Measurements from ENCODE around the gene FOXO6. TPM values are rescaled to one million over a fixed set of nuclear protein-coding genes. Genes with fewer than 3 reads are reported as not detected.

FOXO6 gene
- total and polyA plus RNA-seq, 2 of the 13 experiments (the other 11 are each of a cell fraction or from before 2014, with no cell fraction given), result 0.13 TPM; not detected in 1

DNA sequence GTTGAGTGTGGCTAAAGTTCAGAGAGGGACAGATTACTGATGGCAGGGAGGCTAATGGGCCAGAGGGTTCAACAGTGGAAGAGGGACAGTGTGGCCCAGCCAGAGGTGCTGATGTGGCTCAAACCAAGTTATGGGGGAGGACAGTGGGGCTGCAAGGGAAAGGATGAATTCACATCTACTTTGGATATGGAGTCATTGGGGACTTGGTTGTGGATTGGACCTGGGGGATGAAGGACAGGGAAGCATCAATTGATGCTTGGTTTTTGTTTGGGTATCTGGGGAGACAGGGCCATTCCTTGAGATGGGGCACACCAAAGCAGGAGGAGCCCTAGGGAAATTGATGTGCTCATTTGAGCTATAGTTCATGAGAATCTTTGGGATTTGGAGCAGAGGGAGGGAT, 23.3 kb downstream of the FOXO6 start:
- POLR2A ChIA-PET, result no interaction called here
- no peaks in the 10 kb centered on the region for H3K4me1 ChIP-seq (ENCODE audit: insufficient read depth, low read length)
- ATAC-seq (no peak), FAIRE-seq (no peak), DNase-seq (ENCODE audit: low spot score) (no peak)
- no peak for TF ChIP-seq ZFX (CRISPR knock-in tag; IDR thresholded peaks at IDR 0.05; ENCODE audit: low read depth)
- TF ChIP-seq RFX5 (IDR thresholded peaks at IDR 0.05; ENCODE audit: low read depth, low read length), result no peak
- no peak for TF ChIP-seq FOXO1 (CRISPR knock-in tag; IDR thresholded peaks at IDR 0.05)
- no peak for TF ChIP-seq POLR2AphosphoS2 (IDR thresholded peaks at IDR 0.05; ENCODE audit: low read depth, low read length)
- TF ChIP-seq, protein P1, sequence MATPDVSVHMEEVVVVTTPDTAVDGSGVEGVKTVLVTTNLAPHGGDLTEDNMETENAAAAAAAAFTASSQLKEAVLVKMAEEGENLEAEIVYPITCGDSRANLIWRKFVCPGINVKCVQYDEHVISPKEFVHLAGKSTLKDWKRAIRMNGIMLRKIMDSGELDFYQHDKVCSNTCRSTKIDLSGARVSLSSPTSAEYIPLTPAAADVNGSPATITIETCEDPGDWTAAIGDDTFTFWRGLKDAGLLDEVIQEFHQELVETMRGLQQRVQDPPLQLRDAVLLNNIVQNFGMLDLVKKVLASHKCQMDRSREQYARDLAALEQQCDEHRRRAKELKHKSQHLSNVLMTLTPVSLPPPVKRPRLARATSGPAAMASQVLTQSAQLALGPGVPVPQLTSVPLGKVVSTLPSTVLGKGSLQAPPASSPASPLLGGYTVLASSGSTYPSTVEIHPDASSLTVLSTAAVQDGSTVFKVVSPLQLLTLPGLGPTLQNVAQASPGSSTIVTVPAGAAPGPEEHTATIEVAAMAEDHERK (CRISPR knock-in tag; IDR thresholded peaks at IDR 0.05; ENCODE audit: low read depth), result no peak
- TF ChIP-seq ZNF556 (CRISPR knock-in tag; IDR thresholded peaks at IDR 0.05; ENCODE audit: borderline replicate concordance), result no peak
- TF ChIP-seq NCOA1 (CRISPR knock-in tag; IDR thresholded peaks at IDR 0.05), result no peak
- TF ChIP-seq DNMT3B (CRISPR knock-in tag; conservative IDR thresholded peaks at IDR 0.05), result no peak
- TF ChIP-seq, protein P2, sequence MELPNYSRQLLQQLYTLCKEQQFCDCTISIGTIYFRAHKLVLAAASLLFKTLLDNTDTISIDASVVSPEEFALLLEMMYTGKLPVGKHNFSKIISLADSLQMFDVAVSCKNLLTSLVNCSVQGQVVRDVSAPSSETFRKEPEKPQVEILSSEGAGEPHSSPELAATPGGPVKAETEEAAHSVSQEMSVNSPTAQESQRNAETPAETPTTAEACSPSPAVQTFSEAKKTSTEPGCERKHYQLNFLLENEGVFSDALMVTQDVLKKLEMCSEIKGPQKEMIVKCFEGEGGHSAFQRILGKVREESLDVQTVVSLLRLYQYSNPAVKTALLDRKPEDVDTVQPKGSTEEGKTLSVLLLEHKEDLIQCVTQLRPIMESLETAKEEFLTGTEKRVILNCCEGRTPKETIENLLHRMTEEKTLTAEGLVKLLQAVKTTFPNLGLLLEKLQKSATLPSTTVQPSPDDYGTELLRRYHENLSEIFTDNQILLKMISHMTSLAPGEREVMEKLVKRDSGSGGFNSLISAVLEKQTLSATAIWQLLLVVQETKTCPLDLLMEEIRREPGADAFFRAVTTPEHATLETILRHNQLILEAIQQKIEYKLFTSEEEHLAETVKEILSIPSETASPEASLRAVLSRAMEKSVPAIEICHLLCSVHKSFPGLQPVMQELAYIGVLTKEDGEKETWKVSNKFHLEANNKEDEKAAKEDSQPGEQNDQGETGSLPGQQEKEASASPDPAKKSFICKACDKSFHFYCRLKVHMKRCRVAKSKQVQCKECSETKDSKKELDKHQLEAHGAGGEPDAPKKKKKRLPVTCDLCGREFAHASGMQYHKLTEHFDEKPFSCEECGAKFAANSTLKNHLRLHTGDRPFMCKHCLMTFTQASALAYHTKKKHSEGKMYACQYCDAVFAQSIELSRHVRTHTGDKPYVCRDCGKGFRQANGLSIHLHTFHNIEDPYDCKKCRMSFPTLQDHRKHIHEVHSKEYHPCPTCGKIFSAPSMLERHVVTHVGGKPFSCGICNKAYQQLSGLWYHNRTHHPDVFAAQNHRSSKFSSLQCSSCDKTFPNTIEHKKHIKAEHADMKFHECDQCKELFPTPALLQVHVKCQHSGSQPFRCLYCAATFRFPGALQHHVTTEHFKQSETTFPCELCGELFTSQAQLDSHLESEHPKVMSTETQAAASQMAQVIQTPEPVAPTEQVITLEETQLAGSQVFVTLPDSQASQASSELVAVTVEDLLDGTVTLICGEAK (IDR thresholded peaks at IDR 0.05), result no peak
- TF ChIP-seq, protein P2 (CRISPR knock-in tag; IDR thresholded peaks at IDR 0.05), result no peak
- TF ChIP-seq, protein P3, sequence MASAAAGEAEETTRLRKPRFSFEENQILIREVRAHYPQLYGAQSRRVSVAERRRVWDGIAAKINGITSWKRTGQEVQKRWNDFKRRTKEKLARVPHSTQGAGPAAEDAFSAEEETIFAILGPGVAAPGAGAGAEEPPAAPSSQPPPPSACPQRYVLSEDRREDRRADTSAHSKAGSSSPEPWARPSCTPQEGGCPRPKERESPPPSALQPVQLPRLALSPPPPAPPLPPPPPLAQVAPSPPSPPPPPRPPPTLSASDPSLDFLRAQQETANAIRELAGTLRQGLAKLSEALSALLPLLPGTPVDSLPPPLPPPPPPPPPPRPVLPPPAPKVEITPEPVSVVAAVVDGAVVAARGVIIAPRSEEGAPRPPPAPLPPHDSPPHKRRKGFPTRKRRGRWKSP (CRISPR knock-in tag; IDR thresholded peaks at IDR 0.05), result no peak
- no peak for TF ChIP-seq ZNF644 (CRISPR knock-in tag; IDR thresholded peaks at IDR 0.05; ENCODE audit: low read depth)
- TF ChIP-seq ZNF317 (CRISPR knock-in tag; IDR thresholded peaks at IDR 0.05), result no peak
- TF ChIP-seq FOXM1 (CRISPR knock-in tag; IDR thresholded peaks at IDR 0.05), result no peak
- intact Hi-C loops (cut with micrococcal nuclease; ENCODE audit: unreplicated experiment), result no loop called here
- no peak overlapping the region for H3K4me2 ChIP-seq (ENCODE audit: low read depth, low read length)
- no peak overlapping the region for H3K9ac ChIP-seq (ENCODE audit: insufficient read depth, low read depth, low read length)
- H3K4me3 ChIP-seq (replicated peaks in 1 of 3; ENCODE audit: insufficient read depth in 1 of 3, low read depth in 2 of 3, low read length in 3 of 3), result no peak overlapping the region
- H3K36me3 ChIP-seq (replicated peaks in 1 of 2; ENCODE audit: control insufficient read depth in 1 of 2, insufficient read depth in 2 of 2, low read length in 2 of 2), result no peaks in the 10 kb centered on the region
- H3K9me3 ChIP-seq (ENCODE audit: low read length), result no peaks in the 10 kb centered on the region
- no peak overlapping the region for H2AFZ ChIP-seq (ENCODE audit: low read length)
- H3K27me3 ChIP-seq (ENCODE audit: control insufficient read depth in 1 of 2, insufficient read depth in 2 of 2, low read length in 2 of 2), result peaks cover 5 to 49% of the 10 kb centered on the region in 2 experiments; a peak in 3 of 5 replicates
- CTCF ChIA-PET (ENCODE audit: low intra/inter-chr PET ratio, low total read pairs), result no interaction called here
- H3K27ac ChIP-seq (ENCODE audit: extremely low read length, insufficient read depth, low read length), result no peak overlapping the region
- no peaks in the 10 kb centered on the region for H3K79me2 ChIP-seq (ENCODE audit: insufficient read depth, low read length)
- no peaks in the 10 kb centered on the region for H4K20me1 ChIP-seq (ENCODE audit: insufficient read depth, low read length)
- in situ Hi-C loops (cut with HindIII; ENCODE audit: extremely low pct_ligation_motif_present, low pct_unique_long_range_greater_than_20kb), result no loop called here
- no TSS peak for BruUV-seq (replicated peaks)

Measured in HepG2 (cell line).